HG03457 (cell line): Measurements from ENCODE around the gene SEMA3D.
A peak's percentile ranks its signal among the peaks of the same experiment; 100 is the strongest.

Experiments
- ATAC-seq: cut with Tn5 transposase; IDR thresholded peaks from one replicate; pipeline ENCODE4 v1.9.1; 2021; ENCODE audit warnings: moderate number of reproducible peaks; ENCODE audit not compliant: unreplicated experiment

Gene SEMA3D

GRCh38 chr7:85186521-85187241 lies at the start of gene SEMA3D:
SEMA3D (minus strand) TSS chr7:85187056; CDS start chr7:85121891, 65,165 bp downstream.
- peak; percentile 98 for ATAC-seq

DNA sequence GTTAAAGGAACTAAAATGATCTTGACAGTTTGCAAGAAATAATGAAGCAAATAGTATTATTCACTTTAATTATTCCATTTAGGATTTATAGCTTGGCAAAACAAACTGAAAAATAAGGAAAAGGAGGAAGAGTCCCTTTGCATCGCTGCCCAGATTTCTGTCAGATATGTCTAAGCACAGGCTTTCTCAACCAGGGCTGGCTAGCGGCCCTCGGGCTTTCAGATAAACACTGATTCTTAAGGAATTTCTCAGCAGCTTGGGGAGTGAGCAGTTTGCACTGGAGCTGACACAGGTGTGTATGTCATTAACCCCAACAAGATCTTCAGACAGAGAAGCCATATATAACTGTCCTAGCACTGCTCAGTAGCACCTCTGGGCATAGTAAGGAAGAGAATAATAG lies 47.9 kb upstream of the SEMA3D start:
- no peak for ATAC-seq

DNA sequence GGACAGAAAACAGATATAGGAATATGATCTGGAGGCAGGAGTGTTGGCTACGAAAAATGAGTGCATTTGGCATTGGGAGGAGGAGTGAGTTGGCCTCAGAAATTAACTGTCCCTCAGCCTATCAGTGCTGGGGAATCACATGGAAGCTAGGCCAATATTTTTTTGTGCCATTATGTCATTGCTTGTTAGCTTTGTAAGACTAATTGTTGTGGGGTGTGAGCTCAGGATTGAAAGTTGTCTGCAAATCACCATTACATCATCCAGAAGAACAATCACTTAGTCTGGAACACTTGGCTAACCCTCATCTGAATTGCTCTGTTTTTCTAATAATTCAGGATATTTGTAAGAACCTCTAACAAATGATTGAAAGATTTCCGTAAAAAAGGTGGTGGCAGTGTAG lies 45.2 kb upstream of the SEMA3D start:
- ATAC-seq: no peak

DNA sequence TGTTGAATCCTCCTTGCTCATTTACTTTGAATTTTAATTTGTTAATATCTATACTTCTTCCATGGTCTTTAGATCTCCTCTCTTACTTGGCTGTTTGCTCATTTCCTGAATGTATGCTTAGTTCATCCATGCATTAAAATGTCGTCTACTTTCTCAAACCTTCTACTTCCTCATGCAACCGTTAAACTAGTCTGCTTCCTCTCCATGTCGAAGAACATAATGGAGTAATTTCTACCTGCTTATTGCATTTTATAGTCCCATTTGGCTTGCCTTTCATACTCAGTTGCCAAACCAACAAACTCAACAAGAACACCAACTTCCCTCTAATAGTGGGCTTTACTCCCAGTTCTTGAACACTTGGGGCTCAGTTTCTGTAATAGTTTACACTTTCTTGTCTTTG lies 43.8 kb upstream of the SEMA3D start:
- no peak for ATAC-seq

DNA sequence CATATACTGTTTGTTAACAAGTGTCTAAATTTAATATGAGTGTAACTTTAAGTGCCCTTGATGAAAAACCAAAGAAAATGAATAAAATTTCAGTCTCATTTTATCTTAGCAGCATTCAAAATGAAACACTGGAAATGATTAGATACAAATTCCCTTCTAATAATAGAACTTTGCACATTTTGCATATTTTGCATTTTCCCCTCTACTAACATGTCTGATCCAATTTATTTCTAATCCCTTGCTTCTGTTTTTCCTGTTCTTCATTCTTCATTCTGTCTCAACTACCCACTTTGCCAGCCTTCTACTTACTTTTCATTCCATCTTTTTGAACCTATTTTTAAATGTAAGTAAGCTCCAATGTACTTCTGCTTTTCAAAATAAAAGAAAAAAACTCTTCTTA lies 42.7 kb upstream of the SEMA3D start:
- ATAC-seq: no peak

DNA sequence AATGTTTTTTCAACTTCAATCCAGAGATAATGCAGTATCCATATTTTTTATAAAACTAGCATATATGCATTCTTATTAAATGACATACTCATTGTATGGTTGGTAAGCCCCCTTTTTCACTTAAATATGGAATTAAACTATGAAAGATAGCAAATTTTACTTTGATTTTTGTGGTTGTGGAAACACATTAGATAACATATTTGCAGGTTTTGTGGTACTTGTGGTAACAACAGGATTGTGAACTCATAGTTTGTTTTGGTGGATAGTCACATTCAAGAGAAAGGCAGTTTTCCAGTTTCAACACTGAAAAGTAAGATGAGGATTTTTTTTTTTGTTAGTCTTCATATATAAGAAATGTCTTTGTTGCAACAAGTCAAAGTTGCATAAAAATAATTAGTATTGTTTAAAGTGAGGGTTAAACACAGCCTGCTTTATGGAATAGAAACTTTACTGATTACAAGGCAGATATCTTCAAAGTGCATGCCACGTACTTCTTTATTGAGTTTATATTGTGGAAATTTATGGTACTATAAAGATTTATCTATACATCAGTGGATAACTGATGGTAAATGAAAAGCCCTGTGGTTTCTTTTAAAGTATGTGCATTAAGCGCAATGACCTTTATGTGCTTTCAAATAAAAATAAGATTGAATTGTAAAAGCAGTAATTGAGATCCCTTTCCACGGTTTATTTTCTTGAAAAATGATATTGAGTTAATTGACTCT lies 39.7 kb upstream of the SEMA3D start:
- no peak for ATAC-seq

DNA sequence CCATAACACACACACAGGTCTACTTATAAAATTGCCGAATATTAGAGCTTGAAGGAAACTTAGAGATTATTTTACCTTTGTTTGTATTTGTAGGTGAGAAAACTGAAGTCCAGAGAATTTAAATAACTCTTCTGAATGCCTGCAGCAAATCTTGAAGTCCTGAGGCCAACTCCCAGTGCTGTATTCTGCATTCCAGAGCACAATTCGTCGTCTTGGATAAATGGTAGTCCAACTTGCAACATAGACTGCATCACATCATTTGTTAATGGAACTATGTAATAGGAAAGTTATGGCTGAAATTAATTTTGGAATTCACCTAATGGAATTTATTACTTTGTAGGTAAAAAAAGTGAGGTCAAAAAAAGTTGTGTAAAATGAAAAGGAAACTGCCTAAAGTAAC lies 37.3 kb upstream of the SEMA3D start:
- no peak for ATAC-seq

DNA sequence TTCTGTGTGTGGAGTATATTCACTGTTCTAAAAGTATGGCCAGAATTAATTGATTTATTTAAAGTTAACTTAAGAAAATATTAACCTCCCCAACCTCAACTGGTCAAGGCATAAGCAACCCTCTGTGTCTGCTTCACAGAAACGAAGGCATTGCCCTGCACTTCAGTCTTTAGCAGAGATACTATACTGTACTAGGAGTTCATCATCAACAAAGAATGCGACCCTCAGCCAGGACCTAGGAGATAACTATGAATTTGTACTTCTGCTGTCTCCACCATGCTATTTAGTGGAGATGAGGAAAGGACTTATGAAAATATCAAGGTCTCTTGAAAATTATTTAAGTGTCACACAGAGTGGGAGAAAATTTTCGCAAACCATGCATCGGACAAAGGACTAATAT lies 35.7 kb upstream of the SEMA3D start:
- no peak for ATAC-seq

DNA sequence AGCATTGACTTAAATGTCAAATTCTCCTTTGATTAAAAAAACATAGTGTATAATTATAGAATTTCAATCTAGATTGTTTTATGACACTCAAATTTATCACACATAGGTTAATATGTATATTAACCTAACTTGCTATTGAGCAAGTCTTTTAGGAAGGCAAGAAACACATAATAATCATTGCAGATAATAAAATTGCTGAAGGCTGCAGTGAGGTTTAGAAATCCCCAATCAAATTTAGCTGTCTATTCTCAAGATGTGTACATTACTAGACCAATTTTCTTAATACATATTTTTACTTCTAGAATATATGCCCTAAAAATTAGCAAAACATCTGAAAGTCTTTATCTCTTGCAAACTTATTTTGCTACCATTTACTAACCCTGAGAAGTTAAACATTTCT lies 34.9 kb upstream of the SEMA3D start:
- no peak for ATAC-seq

DNA sequence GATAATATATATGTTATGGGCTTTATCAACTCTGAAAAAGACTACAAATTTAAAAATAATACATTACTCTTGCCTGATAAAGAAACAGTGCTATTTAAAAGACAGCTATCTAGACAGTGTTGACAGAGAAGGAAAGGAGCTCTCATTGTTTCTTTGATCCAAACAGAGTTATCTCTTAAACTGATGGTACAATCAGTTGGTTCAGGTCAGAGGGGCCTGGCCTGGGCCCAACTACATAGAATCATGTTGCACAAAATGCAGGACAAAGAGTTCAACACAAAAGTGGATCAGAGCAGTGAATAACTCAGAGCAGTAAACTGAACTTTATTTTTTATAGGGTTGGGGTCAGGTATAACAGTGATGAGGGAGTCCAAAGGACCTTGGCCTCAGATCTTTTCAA lies 33.8 kb upstream of the SEMA3D start:
- ATAC-seq: no peak

GRCh38 chr7:85220023-85220422 lies 33.2 kb upstream of the SEMA3D start:
- ATAC-seq: no peak

DNA sequence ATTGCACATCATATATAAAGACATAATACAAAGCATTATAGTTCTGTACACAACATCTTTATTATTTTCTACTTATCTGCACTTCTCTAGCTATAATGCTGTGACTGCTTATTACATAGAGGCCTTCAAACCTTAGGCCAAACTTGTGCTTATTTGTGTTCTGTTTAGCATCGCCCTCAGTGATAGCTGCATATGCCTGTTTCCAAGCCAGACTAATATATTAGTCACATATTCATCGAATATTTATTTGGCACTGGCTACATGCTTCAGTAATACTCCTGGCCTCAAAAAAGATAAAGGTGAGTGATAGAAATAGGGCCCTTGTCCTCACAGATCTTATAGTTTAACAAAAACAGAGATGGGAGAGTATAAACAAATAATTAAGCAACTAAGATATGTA lies 30.2 kb upstream of the SEMA3D start:
- no peak for ATAC-seq

DNA sequence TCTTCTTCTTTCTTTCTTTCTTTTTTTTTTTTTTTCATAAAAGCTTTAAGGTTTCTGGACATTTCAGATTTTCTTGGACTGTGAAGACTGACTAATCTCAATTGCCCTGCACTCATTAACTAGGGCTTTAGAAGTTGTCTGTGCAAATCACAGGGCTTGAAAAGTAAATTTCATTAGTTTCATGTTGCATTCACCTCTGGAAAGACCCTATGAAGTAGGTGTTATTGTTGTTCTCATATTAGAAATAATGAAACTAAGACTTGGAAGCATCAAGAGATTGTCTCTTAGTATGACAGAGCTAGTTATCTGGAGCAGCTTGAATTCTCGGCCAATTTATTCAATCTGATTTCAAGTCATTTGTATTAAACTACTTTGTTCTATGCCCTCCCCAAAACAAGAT lies 28.2 kb upstream of the SEMA3D start:
- ATAC-seq: peak; percentile 97

DNA sequence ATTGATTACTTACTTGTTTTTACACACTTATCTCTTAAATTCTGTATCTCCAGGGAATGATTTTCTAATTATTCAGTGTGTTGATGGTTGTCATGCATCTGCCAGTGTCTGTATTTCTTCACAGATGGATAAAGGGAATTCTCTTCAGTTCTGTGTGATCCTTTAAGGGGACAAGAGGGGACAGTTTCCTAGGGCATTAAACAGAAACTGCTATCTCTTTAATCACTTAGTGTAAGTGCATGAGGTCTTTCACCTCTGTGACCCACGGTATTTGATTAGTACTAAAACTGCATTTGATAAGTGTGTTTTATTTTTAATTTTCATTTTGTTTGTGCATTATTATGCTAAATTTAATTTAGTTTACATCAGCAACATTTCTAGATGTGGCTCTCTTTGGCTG lies 26.6 kb upstream of the SEMA3D start:
- ATAC-seq: no peak

DNA sequence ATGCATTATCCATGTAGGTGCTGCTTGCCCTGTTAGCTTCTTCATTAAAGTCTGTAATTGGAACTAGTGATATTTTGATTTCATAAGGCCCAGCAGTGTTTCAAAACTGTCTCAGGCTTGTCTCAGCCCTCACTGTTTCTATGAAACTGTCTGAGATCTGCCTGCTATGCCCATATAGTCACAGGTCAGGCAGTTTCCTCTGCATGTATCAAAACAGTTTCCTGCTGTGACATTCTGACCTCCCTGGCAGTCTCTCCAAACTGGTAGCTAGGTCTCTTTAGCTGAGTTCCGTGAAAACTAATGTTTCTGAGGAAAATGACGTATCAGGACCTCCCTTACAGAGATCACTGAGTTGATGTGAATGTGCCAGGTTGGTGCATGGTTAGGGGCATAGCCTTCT lies 18.9 kb upstream of the SEMA3D start:
- no peak for ATAC-seq

DNA sequence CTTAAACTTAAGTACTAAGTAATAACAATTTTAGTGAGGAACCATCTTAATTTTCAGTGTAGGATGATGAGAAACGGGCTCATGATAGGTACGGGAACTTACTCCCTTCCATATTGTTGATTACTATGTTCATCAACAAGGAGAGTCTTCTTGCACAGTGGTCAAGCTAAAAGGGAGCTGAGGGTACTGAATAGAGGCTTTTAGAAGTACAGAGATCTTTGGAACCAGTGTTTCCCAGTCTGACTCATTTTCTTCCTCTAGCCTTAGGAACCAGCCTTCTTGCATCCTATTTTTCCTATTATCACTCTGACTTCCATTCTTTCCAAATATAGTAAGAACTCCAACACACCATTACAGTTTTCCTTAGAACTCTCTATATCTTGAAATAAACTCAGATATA lies 17.6 kb upstream of the SEMA3D start:
- ATAC-seq: no peak

DNA sequence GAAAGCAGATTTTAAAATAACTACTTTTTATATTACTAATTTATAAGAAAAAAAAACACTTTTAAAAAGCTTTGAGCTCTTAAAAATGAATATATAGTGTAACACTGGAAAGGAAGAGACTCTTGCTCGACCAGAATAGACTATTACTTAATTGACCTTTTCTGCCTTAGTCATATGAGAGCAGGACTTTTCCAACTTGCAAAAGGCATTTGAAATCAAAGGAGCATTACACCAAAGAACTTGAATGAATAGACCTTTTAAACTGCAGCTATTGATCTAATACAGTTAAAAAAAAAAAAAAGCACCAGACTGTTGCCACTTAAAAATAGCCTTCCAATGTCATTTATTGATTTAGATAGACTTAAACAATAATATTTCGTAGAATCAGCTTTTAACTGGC lies 17.2 kb upstream of the SEMA3D start:
- no peak for ATAC-seq

GRCh38 chr7:85201209-85201608 lies 14.4 kb upstream of the SEMA3D start:
- ATAC-seq: no peak

DNA sequence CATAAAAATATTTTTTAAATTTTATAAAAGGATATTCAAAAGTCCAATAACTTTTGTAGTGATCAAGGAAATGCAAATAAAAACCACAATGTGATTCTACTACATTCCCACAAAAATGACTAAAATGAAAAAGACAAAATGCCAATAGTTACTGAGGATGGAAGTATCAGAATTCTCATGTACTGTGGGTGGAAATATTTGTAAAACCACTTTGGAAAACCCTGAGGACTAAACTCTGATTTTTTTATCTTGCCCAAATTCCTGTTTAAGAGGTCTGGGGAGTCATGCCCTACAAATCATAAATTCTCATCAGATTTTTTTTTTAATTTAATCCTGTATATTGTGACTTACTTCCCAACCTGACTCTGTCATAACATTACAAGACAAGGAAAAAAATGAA lies 9.8 kb upstream of the SEMA3D start:
- no peak for ATAC-seq

DNA sequence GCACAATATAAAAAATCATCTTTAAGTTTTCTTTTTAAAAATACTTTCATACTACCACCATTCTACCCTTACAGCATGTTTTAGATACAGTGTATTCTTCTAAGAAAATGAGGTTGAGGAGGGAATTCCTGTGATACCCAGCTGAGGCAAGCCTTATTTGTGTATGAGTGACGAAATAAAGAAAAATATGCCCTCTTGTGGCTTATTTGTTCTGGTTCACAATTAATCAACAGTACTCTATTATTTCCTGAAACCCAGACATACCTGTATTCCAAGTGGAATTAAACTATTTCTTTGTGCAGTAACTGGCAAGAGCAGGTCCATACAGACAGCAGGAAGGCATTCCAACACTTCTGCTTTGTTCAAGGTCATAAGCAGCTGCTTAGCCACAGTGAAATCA lies 4.5 kb upstream of the SEMA3D start:
- ATAC-seq: no peak

DNA sequence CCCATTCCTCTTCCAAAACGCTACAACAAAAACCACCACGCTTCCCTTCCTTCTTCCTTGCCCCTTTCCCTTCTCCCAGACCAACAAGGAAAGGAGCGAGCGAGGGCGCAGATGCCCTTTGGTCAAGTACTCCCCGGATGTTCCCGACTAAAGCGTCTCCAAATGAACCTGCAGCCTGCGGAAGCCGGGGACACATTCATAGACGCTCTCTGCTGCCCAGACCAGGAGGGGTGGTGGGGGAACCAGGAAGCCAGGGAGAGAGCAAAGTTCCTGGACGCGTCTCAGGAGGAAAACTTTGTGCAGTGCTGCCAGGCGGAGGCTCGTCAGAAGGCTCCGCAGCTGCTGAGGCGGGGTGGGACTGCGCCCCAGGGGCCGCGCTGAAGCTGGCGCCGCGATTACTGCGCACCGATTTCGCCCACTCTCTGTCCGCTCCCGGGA lies 754 bp downstream of the SEMA3D start:
- ATAC-seq: peak; percentile 23

GRCh38 chr7:85185424-85186082 lies 1.3 kb downstream of the SEMA3D start:
- ATAC-seq: no peak
